GM23338 (cell line): ENCODE results near the gene KYNU. TPM values are rescaled to one million over a fixed set of nuclear protein-coding genes. Genes with fewer than 3 reads are reported as not detected.

ENCODE experiments used
- ATAC-seq: fragments of 200-7000 bp; cut with Tn5 transposase; 3 replicates; pipeline ENCODE4 v1.9.1; 2020
- DNase-seq: peaks from one replicate; pipeline ENCODE4 v3.0.0-alpha.2; 2015; ENCODE audit warnings: low spot score
- H2AFZ ChIP-seq: fragments of 200-600 bp; sonication (generic); 2 replicates; pipeline ENCODE4 v1.8.0; 2016; ENCODE audit warnings: antibody characterized with exemption, mild to moderate bottlenecking, moderate library complexity
- H3F3A ChIP-seq: fragments of 200-600 bp; sonication (generic); replicated peaks from 2 replicates; pipeline ENCODE4 v1.8.0; 2017; ENCODE audit warnings: antibody characterized with exemption, mixed run types, low read depth
- H3K27ac ChIP-seq: fragments of 200-600 bp; sonication (generic); 2 replicates; pipeline ENCODE4 v1.6.1; 2016; ENCODE audit warnings: low read depth
- H3K27me3 ChIP-seq: fragments of 200-600 bp; sonication (generic); 2 replicates; pipeline ENCODE4 v1.8.0; 2016; ENCODE audit warnings: mild to moderate bottlenecking, mixed run types, moderate library complexity; ENCODE audit not compliant: insufficient read depth
- H3K36me3 ChIP-seq: fragments of 200-600 bp; sonication (generic); 2 replicates; pipeline ENCODE4 v1.8.0; 2016; ENCODE audit warnings: mild to moderate bottlenecking; ENCODE audit not compliant: insufficient read depth
- H3K4me1 ChIP-seq: fragments of 200-600 bp; sonication (generic); 2 replicates; pipeline ENCODE4 v1.8.0; 2016; ENCODE audit warnings: mild to moderate bottlenecking, moderate library complexity; ENCODE audit not compliant: insufficient read depth
- H3K4me2 ChIP-seq: fragments of 200-600 bp; sonication (generic); 2 replicates; pipeline ENCODE4 v1.7.1; 2017; ENCODE audit warnings: mixed run types
- H3K4me3 ChIP-seq: fragments of 200-600 bp; sonication (generic); 2 replicates; pipeline ENCODE4 v1.6.1; 2016; ENCODE audit warnings: mixed run types
- H3K79me2 ChIP-seq: fragments of 200-600 bp; sonication (generic); replicated peaks from 2 replicates; pipeline ENCODE4 v1.8.0; 2017; ENCODE audit warnings: mild to moderate bottlenecking; ENCODE audit not compliant: insufficient read depth
- H3K9me2 ChIP-seq: fragments of 200-600 bp; sonication (generic); 2 replicates; pipeline ENCODE4 v1.8.0; 2017; ENCODE audit not compliant: insufficient read depth
- H4K20me1 ChIP-seq: fragments of 200-600 bp; sonication (generic); replicated peaks from 2 replicates; pipeline ENCODE4 v1.8.0; 2017; ENCODE audit warnings: mild to moderate bottlenecking; ENCODE audit not compliant: insufficient read depth
- H3K27ac Mint-ChIP-seq: 2 replicates; pipeline ENCODE4 v1.8.0; 2020; ENCODE audit warnings: inconsistent platforms, mild to moderate bottlenecking, moderate library complexity, mixed read lengths
- H3K27me3 Mint-ChIP-seq: 3 replicates; pipeline ENCODE4 v1.8.0; 2022; ENCODE audit warnings: low read depth, mild to moderate bottlenecking, moderate library complexity, mixed read lengths, inconsistent platforms; ENCODE audit not compliant: insufficient read depth, poor library complexity
- H3K36me3 Mint-ChIP-seq: 3 replicates; pipeline ENCODE4 v1.8.0; 2021; ENCODE audit warnings: low read depth, mild to moderate bottlenecking, inconsistent platforms, moderate library complexity, mixed read lengths
- H3K4me1 Mint-ChIP-seq: 3 replicates; pipeline ENCODE4 v1.8.0; 2020; ENCODE audit warnings: mild to moderate bottlenecking, inconsistent platforms, mixed read lengths
- H3K4me3 Mint-ChIP-seq: 3 replicates; pipeline ENCODE4 v1.8.0; 2021; ENCODE audit warnings: moderate library complexity, mild to moderate bottlenecking, inconsistent platforms, mixed read lengths
- H3K9me3 Mint-ChIP-seq: 3 replicates; pipeline ENCODE4 v1.8.0; 2020; ENCODE audit warnings: moderate library complexity, mild to moderate bottlenecking, inconsistent platforms, mixed read lengths
- CREB1 ChIP-seq: fragments of 250-450 bp; sonication (Bioruptor Pico); IDR thresholded peaks from 2 replicates; pipeline ENCODE4 v1.5.0; 2020; ENCODE audit warnings: low read depth, mild to moderate bottlenecking, moderate library complexity
- EZH2 ChIP-seq: fragments of 200-600 bp; sonication (generic); IDR thresholded peaks from one replicate; pipeline ENCODE4 v1.8.0; 2017; ENCODE audit warnings: antibody characterized with exemption, mild to moderate bottlenecking, low read depth; ENCODE audit not compliant: unreplicated experiment
- EZH2phosphoT487 ChIP-seq: fragments of 200-600 bp; sonication (generic); IDR thresholded peaks from one replicate; pipeline ENCODE4 v1.8.1; 2018; ENCODE audit warnings: antibody characterized with exemption; ENCODE audit not compliant: unreplicated experiment
- JUNB ChIP-seq: IDR thresholded peaks from one replicate; pipeline ENCODE4 v1.6.1; 2016; ENCODE audit warnings: antibody characterized with exemption; ENCODE audit not compliant: unreplicated experiment
- NANOG ChIP-seq: IDR thresholded peaks from 2 replicates; pipeline ENCODE4 v1.6.1; 2016; ENCODE audit warnings: antibody characterized with exemption, borderline replicate concordance
- POLR2AphosphoS5 ChIP-seq: IDR thresholded peaks from 2 replicates; pipeline ENCODE4 v1.6.1; 2016; ENCODE audit warnings: antibody characterized with exemption, low read depth
- REST ChIP-seq: IDR thresholded peaks from one replicate; pipeline ENCODE4 v1.6.1; 2018; ENCODE audit warnings: antibody characterized with exemption; ENCODE audit not compliant: unreplicated experiment
- STAT1 ChIP-seq: IDR thresholded peaks from one replicate; pipeline ENCODE4 v1.6.1; 2016; ENCODE audit warnings: antibody characterized with exemption; ENCODE audit not compliant: unreplicated experiment
- ZNF114 ChIP-seq: fragments of 250-450 bp; sonication (Bioruptor Pico); IDR thresholded peaks from 2 replicates; pipeline ENCODE4 v1.5.0; 2020; ENCODE audit warnings: mild to moderate bottlenecking, moderate library complexity
- ZNF331 ChIP-seq: fragments of 250-450 bp; sonication (Bioruptor Pico); IDR thresholded peaks from 2 replicates; pipeline ENCODE4 v1.5.0; 2020; ENCODE audit warnings: low read depth, mild to moderate bottlenecking, moderate library complexity
- polyA plus RNA-seq: library from polyadenylated mRNA; unstranded; fragments of >200 nt; fragmentation: Nextera tagmentation; extraction: Ambion mirVana; gene quantifications from 2 replicates; pipeline ENCODE4 v1.2.1, GENCODE V29; 2016
- total RNA-seq: library from RNA; depleted of rRNA; stranded (reverse); fragments of >200 nt; shearing (Covaris generic); gene quantifications from 2 replicates; pipeline ENCODE4 v1.2.3, GENCODE V29; 2014
- TF ChIP-seq, protein P1 (sequence below): IDR thresholded peaks from 2 replicates; pipeline ENCODE4 v1.6.1; 2016; ENCODE audit warnings: antibody characterized with exemption
- TF ChIP-seq, protein P2 (sequence below), 2 experiments: fragments of 200-600 bp in 1 of 2; sonication (generic) in 1 of 2; conservative IDR thresholded peaks; 2 replicates each; pipeline versions ENCODE4 v1.5.1 to v1.6.1; 2016 to 2017; ENCODE audit warnings: antibody characterized with exemption in 2 of 2, low read depth in 2 of 2, mild to moderate bottlenecking in 2 of 2, moderate library complexity in 1 of 2
- TF ChIP-seq, protein P3 (sequence below): fragments of 250-450 bp; sonication (Bioruptor Pico); IDR thresholded peaks from 2 replicates; pipeline ENCODE4 v1.5.0; 2020; ENCODE audit warnings: mild to moderate bottlenecking, moderate library complexity

Gene KYNU
- total and polyA plus RNA-seq, 2 experiments from 2014 or later: 0.03 to 0.21 TPM

DNA sequence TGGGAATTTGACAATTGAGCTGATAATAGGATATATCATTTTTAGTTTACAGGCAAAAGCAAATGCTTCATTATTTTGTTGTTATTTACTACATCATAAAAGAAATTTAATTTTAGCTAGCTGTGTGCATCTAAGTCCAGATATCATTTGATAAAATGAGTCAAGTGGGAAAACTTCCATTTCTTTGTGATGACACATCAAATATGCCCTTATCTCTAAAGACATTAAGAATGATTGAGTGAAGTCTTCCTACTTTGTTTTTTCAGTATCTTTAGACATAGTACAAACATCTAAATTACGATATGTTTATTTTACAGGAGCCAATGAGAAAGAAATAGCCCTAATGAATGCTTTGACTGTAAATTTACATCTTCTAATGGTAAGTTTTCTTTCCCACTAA, 77.0 kb downstream of the KYNU start:
- Histone ChIP-seq H3K4me2 (no peak overlapping the region), H3K9me2 (no peaks in the 10 kb centered on the region), H3K4me3 (no peak overlapping the region), H3K79me2 (no peaks in the 10 kb centered on the region), H4K20me1 (no peaks in the 10 kb centered on the region), H2AFZ (no peak overlapping the region), H3K27ac (no peak overlapping the region), H3K36me3 (no peaks in the 10 kb centered on the region), H3K4me1 (no peaks in the 10 kb centered on the region), H3K27me3 (no peaks in the 10 kb centered on the region), H3F3A (no peaks in the 10 kb centered on the region)
- Mint-ChIP-seq H3K4me3 (no peak overlapping the region), H3K4me1 (peaks cover 2% of the 10 kb centered on the region; the same call in 1 of the 3 replicates), H3K36me3 (peaks cover 12% of the 10 kb centered on the region), H3K9me3 (peaks cover 16% of the 10 kb centered on the region), H3K27ac (no peak overlapping the region), H3K27me3 (peaks cover 2% of the 10 kb centered on the region)
- TF ChIP-seq NANOG: no peak
- TF ChIP-seq JUNB: no peak
- TF ChIP-seq STAT1: no peak
- TF ChIP-seq ZNF114 (CRISPR knock-in tag): no peak
- no peak for TF ChIP-seq POLR2AphosphoS5
- TF ChIP-seq, protein P1, sequence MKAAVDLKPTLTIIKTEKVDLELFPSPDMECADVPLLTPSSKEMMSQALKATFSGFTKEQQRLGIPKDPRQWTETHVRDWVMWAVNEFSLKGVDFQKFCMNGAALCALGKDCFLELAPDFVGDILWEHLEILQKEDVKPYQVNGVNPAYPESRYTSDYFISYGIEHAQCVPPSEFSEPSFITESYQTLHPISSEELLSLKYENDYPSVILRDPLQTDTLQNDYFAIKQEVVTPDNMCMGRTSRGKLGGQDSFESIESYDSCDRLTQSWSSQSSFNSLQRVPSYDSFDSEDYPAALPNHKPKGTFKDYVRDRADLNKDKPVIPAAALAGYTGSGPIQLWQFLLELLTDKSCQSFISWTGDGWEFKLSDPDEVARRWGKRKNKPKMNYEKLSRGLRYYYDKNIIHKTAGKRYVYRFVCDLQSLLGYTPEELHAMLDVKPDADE: no peak
- TF ChIP-seq, protein P2, sequence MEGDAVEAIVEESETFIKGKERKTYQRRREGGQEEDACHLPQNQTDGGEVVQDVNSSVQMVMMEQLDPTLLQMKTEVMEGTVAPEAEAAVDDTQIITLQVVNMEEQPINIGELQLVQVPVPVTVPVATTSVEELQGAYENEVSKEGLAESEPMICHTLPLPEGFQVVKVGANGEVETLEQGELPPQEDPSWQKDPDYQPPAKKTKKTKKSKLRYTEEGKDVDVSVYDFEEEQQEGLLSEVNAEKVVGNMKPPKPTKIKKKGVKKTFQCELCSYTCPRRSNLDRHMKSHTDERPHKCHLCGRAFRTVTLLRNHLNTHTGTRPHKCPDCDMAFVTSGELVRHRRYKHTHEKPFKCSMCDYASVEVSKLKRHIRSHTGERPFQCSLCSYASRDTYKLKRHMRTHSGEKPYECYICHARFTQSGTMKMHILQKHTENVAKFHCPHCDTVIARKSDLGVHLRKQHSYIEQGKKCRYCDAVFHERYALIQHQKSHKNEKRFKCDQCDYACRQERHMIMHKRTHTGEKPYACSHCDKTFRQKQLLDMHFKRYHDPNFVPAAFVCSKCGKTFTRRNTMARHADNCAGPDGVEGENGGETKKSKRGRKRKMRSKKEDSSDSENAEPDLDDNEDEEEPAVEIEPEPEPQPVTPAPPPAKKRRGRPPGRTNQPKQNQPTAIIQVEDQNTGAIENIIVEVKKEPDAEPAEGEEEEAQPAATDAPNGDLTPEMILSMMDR (conservative IDR thresholded peaks at IDR 0.05; ENCODE audit: low read depth in 2 of 2): no peak
- TF ChIP-seq EZH2: no peak
- TF ChIP-seq, protein P3, sequence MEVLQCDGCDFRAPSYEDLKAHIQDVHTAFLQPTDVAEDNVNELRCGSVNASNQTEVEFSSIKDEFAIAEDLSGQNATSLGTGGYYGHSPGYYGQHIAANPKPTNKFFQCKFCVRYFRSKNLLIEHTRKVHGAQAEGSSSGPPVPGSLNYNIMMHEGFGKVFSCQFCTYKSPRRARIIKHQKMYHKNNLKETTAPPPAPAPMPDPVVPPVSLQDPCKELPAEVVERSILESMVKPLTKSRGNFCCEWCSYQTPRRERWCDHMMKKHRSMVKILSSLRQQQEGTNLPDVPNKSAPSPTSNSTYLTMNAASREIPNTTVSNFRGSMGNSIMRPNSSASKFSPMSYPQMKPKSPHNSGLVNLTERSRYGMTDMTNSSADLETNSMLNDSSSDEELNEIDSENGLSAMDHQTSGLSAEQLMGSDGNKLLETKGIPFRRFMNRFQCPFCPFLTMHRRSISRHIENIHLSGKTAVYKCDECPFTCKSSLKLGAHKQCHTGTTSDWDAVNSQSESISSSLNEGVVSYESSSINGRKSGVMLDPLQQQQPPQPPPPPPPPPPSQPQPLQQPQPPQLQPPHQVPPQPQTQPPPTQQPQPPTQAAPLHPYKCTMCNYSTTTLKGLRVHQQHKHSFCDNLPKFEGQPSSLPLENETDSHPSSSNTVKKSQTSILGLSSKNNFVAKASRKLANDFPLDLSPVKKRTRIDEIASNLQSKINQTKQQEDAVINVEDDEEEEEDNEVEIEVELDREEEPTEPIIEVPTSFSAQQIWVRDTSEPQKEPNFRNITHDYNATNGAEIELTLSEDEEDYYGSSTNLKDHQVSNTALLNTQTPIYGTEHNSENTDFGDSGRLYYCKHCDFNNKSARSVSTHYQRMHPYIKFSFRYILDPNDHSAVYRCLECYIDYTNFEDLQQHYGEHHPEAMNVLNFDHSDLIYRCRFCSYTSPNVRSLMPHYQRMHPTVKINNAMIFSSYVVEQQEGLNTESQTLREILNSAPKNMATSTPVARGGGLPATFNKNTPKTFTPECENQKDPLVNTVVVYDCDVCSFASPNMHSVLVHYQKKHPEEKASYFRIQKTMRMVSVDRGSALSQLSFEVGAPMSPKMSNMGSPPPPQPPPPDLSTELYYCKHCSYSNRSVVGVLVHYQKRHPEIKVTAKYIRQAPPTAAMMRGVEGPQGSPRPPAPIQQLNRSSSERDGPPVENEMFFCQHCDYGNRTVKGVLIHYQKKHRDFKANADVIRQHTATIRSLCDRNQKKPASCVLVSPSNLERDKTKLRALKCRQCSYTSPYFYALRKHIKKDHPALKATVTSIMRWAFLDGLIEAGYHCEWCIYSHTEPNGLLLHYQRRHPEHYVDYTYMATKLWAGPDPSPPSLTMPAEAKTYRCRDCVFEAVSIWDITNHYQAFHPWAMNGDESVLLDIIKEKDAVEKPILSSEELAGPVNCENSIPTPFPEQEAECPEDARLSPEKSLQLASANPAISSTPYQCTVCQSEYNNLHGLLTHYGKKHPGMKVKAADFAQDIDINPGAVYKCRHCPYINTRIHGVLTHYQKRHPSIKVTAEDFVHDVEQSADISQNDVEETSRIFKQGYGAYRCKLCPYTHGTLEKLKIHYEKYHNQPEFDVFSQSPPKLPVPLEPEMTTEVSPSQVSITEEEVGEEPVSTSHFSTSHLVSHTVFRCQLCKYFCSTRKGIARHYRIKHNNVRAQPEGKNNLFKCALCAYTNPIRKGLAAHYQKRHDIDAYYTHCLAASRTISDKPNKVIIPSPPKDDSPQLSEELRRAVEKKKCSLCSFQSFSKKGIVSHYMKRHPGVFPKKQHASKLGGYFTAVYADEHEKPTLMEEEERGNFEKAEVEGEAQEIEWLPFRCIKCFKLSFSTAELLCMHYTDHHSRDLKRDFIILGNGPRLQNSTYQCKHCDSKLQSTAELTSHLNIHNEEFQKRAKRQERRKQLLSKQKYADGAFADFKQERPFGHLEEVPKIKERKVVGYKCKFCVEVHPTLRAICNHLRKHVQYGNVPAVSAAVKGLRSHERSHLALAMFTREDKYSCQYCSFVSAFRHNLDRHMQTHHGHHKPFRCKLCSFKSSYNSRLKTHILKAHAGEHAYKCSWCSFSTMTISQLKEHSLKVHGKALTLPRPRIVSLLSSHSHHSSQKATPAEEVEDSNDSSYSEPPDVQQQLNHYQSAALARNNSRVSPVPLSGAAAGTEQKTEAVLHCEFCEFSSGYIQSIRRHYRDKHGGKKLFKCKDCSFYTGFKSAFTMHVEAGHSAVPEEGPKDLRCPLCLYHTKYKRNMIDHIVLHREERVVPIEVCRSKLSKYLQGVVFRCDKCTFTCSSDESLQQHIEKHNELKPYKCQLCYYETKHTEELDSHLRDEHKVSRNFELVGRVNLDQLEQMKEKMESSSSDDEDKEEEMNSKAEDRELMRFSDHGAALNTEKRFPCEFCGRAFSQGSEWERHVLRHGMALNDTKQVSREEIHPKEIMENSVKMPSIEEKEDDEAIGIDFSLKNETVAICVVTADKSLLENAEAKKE (CRISPR knock-in tag): no peak
- TF ChIP-seq CREB1 (CRISPR knock-in tag): no peak
- TF ChIP-seq REST: no peak
- TF ChIP-seq EZH2phosphoT487: no peak
- TF ChIP-seq ZNF331: no peak
- ATAC-seq (no peak), DNase-seq (no peak)
